HCT116 (cell line): Measurements from ENCODE around the gene PDE4D. TPM values are rescaled to one million over a fixed set of nuclear protein-coding genes. Genes with fewer than 3 reads are reported as not detected.

Experiments
- ATAC-seq: fragments of 200-7000 bp; cut with Tn5 transposase; 2 replicates; pipeline ENCODE4 v1.9.1; 2020; ENCODE audit warnings: mild to moderate bottlenecking, moderate library complexity
- BruUV-seq: library from RNA; stranded (reverse); fragments of 400-500 nt; replicated peaks from 2 replicates; lab custom pipeline; 2021; lab: Mats Ljungman, UMichigan
- CTCF ChIA-PET: fragments of 300-600 bp; sonication (Branson Sonifier 250); formaldehyde crosslinking; loops from one replicate; lab custom pipeline; 2021; ENCODE audit warnings: antibody characterized with exemption; lab: Charles Lee
- POLR2A ChIA-PET: fragments of 300-600, 350-600 bp; sonication (Branson Sonifier 250); formaldehyde crosslinking; loops from one replicate; lab custom pipeline; 2021; ENCODE audit warnings: antibody characterized with exemption; lab: Charles Lee
- RAD21 ChIA-PET, 2 experiments: fragments of 300-600 bp; sonication (Branson Sonifier 250); formaldehyde crosslinking; loops; one replicate each; lab custom pipeline; 2023; ENCODE audit warnings: low total read pairs in 2 of 2; ENCODE audit not compliant: uncharacterized antibody in 2 of 2, unreplicated experiment in 2 of 2, low non-redundant PET in 1 of 2; lab: Charles Lee
- DNase-seq: peaks from one replicate; pipeline ENCODE4 v3.0.0-alpha.2; 2010; ENCODE audit warnings: low read depth, low spot score
- H2AFZ ChIP-seq: fragments of 200-600 bp; shearing (Covaris generic), sonication (generic); 2 replicates; pipeline ENCODE4 v1.6.1; 2017; ENCODE audit warnings: low read depth, mixed run types, mixed read lengths, antibody characterized with exemption, low read length; ENCODE audit not compliant: poor library complexity, severe bottlenecking
- H3K27ac ChIP-seq: 2 replicates; pipeline ENCODE4 v1.5.1; 2012; ENCODE audit warnings: low read depth, low read length
- H3K27me3 ChIP-seq: fragments of 200-600 bp; sonication (generic); 2 replicates; pipeline ENCODE4 v1.6.1; 2016; ENCODE audit warnings: mixed run types, low read length, mixed read lengths; ENCODE audit not compliant: insufficient read depth
- H3K36me3 ChIP-seq, 2 experiments: fragments of 200-500 bp in 1 of 2; fragments of 200-600 bp in 1 of 2; sonication (Bioruptor generic) in 1 of 2; sonication (generic) in 1 of 2; 2 replicates each; pipeline versions ENCODE4 v1.5.1 to v1.6.1; 2014 to 2016; ENCODE audit warnings: low read length in 2 of 2, inconsistent platforms in 1 of 2, mixed read lengths in 1 of 2, mixed run types in 1 of 2; ENCODE audit not compliant: insufficient read depth in 2 of 2, control insufficient read depth in 1 of 2
- H3K4me1 ChIP-seq, 2 experiments: fragments of 200-600 bp in 1 of 2; sonication (generic) in 1 of 2; 2 replicates each; pipeline versions ENCODE4 v1.5.1 to v1.6.1; 2012 to 2017; ENCODE audit warnings: low read length in 2 of 2, inconsistent platforms in 1 of 2, mild to moderate bottlenecking in 1 of 2, mixed read lengths in 1 of 2, mixed run types in 1 of 2, moderate library complexity in 1 of 2; ENCODE audit not compliant: insufficient read depth in 2 of 2, control insufficient read depth in 1 of 2
- H3K4me2 ChIP-seq: fragments of 200-600 bp; sonication (generic); 2 replicates; pipeline ENCODE4 v1.6.1; 2017; ENCODE audit warnings: mixed run types, low read length, mixed read lengths
- H3K4me3 ChIP-seq, 2 experiments: fragments of 200-600 bp in 1 of 2; sonication (generic) in 1 of 2; replicated peaks in 1 of 2; 2 replicates each; pipeline ENCODE4 v1.5.1; 2011 to 2016; ENCODE audit warnings: low read length in 2 of 2, control low read depth in 1 of 2, low read depth in 1 of 2, mild to moderate bottlenecking in 1 of 2, mixed read lengths in 1 of 2, mixed run types in 1 of 2
- H3K79me2 ChIP-seq: fragments of 200-600 bp; sonication (generic); 2 replicates; pipeline ENCODE4 v1.6.1; 2017; ENCODE audit warnings: mild to moderate bottlenecking, mixed run types, low read length, moderate library complexity, mixed read lengths; ENCODE audit not compliant: insufficient read depth
- H3K9ac ChIP-seq: fragments of 200-600 bp; sonication (generic); 2 replicates; pipeline ENCODE4 v1.6.1; 2016; ENCODE audit warnings: low read length, mixed read lengths
- H3K9me2 ChIP-seq: fragments of 200-600 bp; sonication (generic), shearing (Covaris generic); 2 replicates; pipeline ENCODE4 v1.6.1; 2017; ENCODE audit warnings: mixed run types, mild to moderate bottlenecking, moderate library complexity; ENCODE audit not compliant: insufficient read depth
- H3K9me3 ChIP-seq, 2 experiments: fragments of 200-500 bp in 1 of 2; fragments of 200-600 bp in 1 of 2; sonication (Bioruptor generic) in 1 of 2; sonication (generic) in 1 of 2; 2 replicates each; pipeline ENCODE4 v1.6.1; 2014 to 2017; ENCODE audit warnings: low read length in 2 of 2, mixed read lengths in 2 of 2, inconsistent platforms in 1 of 2, low read depth in 1 of 2, mild to moderate bottlenecking in 1 of 2, mixed run types in 1 of 2, moderate library complexity in 1 of 2; ENCODE audit not compliant: control insufficient read depth in 1 of 2, insufficient read depth in 1 of 2
- H4K20me1 ChIP-seq: fragments of 200-600 bp; sonication (generic), shearing (Covaris generic); 2 replicates; pipeline ENCODE4 v1.6.1; 2017; ENCODE audit warnings: mixed run types, mild to moderate bottlenecking, moderate library complexity; ENCODE audit not compliant: insufficient read depth
- CEBPB ChIP-seq: IDR thresholded peaks from 2 replicates; pipeline ENCODE4 v1.6.1; 2012; ENCODE audit warnings: low read depth
- EGR1 ChIP-seq: IDR thresholded peaks from 2 replicates; pipeline ENCODE4 v1.6.1; 2012; ENCODE audit warnings: low read depth
- ELF1 ChIP-seq: IDR thresholded peaks from 2 replicates; pipeline ENCODE4 v1.6.1; 2012; ENCODE audit warnings: low read depth, borderline replicate concordance
- FOSL1 ChIP-seq: IDR thresholded peaks from 2 replicates; pipeline ENCODE4 v1.6.1; 2012; ENCODE audit warnings: low read depth
- JUND ChIP-seq: IDR thresholded peaks from 2 replicates; pipeline ENCODE4 v1.6.1; 2012
- POLR2A ChIP-seq: IDR thresholded peaks from 2 replicates; pipeline ENCODE4 v1.7.0; 2011; ENCODE audit warnings: borderline replicate concordance; ENCODE audit not compliant: insufficient read depth, insufficient read length; ENCODE audit errors: extremely low read depth
- POLR2AphosphoS5 ChIP-seq: IDR thresholded peaks from 2 replicates; pipeline ENCODE4 v1.6.1; 2011; ENCODE audit warnings: mild to moderate bottlenecking, low read depth, low read length, moderate library complexity
- RAD21 ChIP-seq: IDR thresholded peaks from 2 replicates; pipeline ENCODE4 v1.6.1; 2012; ENCODE audit warnings: low read depth, mild to moderate bottlenecking
- SIN3A ChIP-seq: IDR thresholded peaks from 2 replicates; pipeline ENCODE4 v1.6.1; 2012; ENCODE audit warnings: low read depth
- SP1 ChIP-seq: IDR thresholded peaks from 2 replicates; pipeline ENCODE4 v1.6.1; 2012; ENCODE audit warnings: low read depth
- SRF ChIP-seq: IDR thresholded peaks from 2 replicates; pipeline ENCODE4 v1.6.1; 2012; ENCODE audit warnings: low read depth
- TCF7L2 ChIP-seq: IDR thresholded peaks from 2 replicates; pipeline ENCODE4 v1.7.0; 2011; ENCODE audit warnings: borderline replicate concordance, inconsistent platforms; ENCODE audit not compliant: insufficient read depth, insufficient read length; ENCODE audit errors: extremely low read depth
- ZFX ChIP-seq: fragments of 450-650 bp; IDR thresholded peaks from 2 replicates; pipeline ENCODE4 v1.6.1; 2017
- ZNF274 ChIP-seq: fragments of 200-500 bp; sonication (Bioruptor generic); IDR thresholded peaks from 2 replicates; pipeline ENCODE4 v1.6.1; 2014; ENCODE audit warnings: mild to moderate bottlenecking, low read depth, low read length, inconsistent platforms
- intact Hi-C: fragments of 100-400 bp; cut with micrococcal nuclease; formaldehyde crosslinking; loops from 2 replicates; pipeline ENCODE4 v1.10.0; 2022
- total RNA-seq: library from RNA; stranded (reverse); gene quantifications from one replicate; pipeline ENCODE4 v1.2.1, GENCODE V29; 2021; ENCODE audit not compliant: unreplicated experiment
- TF ChIP-seq, protein P1 (sequence below): IDR thresholded peaks from 2 replicates; pipeline ENCODE4 v1.6.1; 2011; ENCODE audit warnings: mild to moderate bottlenecking, low read length, moderate library complexity; ENCODE audit not compliant: insufficient replicate concordance; ENCODE audit errors: extremely low read depth
- TF ChIP-seq, protein P2 (sequence below): IDR thresholded peaks from 2 replicates; pipeline ENCODE4 v1.6.1; 2012; ENCODE audit warnings: low read depth
- TF ChIP-seq, protein P3 (sequence below): IDR thresholded peaks from 2 replicates; pipeline ENCODE4 v1.6.1; 2012

The PDE4D gene
- total RNA-seq, 1 experiment from 2014 or later, result 1.1 TPM

DNA sequence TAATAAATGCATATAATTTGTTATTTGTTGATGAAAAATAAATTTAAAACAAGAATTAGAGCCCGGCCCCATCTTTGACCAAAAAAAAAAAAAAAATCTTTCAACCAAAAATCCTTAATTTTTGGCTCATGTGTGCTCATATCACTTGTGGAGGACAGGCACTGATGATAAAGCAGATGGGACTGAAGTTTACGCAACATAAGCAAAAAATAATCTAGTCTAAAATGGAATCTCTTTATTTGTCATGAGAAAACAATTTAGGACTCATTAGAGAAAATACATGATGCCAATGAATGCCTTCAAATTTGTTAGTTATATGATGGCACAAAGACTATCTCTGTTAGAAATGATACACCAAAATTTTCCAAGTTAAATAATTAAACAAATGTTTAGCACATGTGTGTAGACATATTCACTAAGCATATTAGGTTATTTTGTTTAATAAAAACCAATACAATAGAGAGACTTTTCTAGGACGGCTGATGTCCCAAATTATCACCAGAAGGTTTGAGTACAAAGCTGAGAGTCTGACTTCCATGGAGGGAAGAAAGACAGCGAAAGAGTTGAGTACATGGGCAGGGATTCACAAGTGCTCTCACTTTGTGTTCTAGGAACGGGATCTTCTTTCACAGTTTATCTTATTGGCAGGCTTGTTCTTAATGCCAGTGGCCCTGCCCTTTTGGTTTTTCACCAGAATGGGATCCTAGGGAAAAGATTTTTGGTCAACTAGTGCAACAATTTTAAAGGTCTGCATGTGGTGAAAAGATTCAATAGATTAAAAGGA, 689.2 kb downstream of the PDE4D start:
- POLR2A ChIA-PET, result no interaction called here

More for the DNA sequence above, 689.2 kb downstream of the PDE4D start:
- no peak overlapping the region for H3K4me2 ChIP-seq
- ChIA-PET CTCF (no interaction called here), RAD21 (no interaction called here)
- TF ChIP-seq CEBPB (no peak), ELF1 (no peak), SIN3A (no peak), SRF (no peak), RAD21 (no peak), POLR2AphosphoS5 (no peak), JUND (no peak), EGR1 (no peak), POLR2A (no peak), TCF7L2 (no peak), FOSL1 (no peak), SP1 (no peak), ZFX (no peak), ZNF274 (no peak)
- TF ChIP-seq, protein P1, sequence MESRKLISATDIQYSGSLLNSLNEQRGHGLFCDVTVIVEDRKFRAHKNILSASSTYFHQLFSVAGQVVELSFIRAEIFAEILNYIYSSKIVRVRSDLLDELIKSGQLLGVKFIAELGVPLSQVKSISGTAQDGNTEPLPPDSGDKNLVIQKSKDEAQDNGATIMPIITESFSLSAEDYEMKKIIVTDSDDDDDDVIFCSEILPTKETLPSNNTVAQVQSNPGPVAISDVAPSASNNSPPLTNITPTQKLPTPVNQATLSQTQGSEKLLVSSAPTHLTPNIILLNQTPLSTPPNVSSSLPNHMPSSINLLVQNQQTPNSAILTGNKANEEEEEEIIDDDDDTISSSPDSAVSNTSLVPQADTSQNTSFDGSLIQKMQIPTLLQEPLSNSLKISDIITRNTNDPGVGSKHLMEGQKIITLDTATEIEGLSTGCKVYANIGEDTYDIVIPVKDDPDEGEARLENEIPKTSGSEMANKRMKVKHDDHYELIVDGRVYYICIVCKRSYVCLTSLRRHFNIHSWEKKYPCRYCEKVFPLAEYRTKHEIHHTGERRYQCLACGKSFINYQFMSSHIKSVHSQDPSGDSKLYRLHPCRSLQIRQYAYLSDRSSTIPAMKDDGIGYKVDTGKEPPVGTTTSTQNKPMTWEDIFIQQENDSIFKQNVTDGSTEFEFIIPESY, result no peak
- TF ChIP-seq, protein P2, sequence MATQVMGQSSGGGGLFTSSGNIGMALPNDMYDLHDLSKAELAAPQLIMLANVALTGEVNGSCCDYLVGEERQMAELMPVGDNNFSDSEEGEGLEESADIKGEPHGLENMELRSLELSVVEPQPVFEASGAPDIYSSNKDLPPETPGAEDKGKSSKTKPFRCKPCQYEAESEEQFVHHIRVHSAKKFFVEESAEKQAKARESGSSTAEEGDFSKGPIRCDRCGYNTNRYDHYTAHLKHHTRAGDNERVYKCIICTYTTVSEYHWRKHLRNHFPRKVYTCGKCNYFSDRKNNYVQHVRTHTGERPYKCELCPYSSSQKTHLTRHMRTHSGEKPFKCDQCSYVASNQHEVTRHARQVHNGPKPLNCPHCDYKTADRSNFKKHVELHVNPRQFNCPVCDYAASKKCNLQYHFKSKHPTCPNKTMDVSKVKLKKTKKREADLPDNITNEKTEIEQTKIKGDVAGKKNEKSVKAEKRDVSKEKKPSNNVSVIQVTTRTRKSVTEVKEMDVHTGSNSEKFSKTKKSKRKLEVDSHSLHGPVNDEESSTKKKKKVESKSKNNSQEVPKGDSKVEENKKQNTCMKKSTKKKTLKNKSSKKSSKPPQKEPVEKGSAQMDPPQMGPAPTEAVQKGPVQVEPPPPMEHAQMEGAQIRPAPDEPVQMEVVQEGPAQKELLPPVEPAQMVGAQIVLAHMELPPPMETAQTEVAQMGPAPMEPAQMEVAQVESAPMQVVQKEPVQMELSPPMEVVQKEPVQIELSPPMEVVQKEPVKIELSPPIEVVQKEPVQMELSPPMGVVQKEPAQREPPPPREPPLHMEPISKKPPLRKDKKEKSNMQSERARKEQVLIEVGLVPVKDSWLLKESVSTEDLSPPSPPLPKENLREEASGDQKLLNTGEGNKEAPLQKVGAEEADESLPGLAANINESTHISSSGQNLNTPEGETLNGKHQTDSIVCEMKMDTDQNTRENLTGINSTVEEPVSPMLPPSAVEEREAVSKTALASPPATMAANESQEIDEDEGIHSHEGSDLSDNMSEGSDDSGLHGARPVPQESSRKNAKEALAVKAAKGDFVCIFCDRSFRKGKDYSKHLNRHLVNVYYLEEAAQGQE, result no peak
- TF ChIP-seq, protein P3, sequence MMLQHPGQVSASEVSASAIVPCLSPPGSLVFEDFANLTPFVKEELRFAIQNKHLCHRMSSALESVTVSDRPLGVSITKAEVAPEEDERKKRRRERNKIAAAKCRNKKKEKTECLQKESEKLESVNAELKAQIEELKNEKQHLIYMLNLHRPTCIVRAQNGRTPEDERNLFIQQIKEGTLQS, result no peak
- TF ChIP-seq, all 23 proteins: peak for 0
- peaks cover 6% of the 10 kb centered on the region for H3K27me3 ChIP-seq
- intact Hi-C loops, result no loop called here
- no peaks in the 10 kb centered on the region for H4K20me1 ChIP-seq
- H3K4me1 ChIP-seq, result no peaks in the 10 kb centered on the region
- no peak overlapping the region for H2AFZ ChIP-seq
- ATAC-seq, result no peak
- H3K27ac ChIP-seq, result no peak overlapping the region
- H3K36me3 ChIP-seq, result no peaks in the 10 kb centered on the region
- no TSS peak for BruUV-seq
- H3K4me3 ChIP-seq, result no peak overlapping the region
- H3K9ac ChIP-seq, result no peak overlapping the region
- no peaks in the 10 kb centered on the region for H3K79me2 ChIP-seq
- no peak for DNase-seq
- peaks cover 0 to 3% of the 10 kb centered on the region in 2 experiments; a peak in 1 of 4 replicates for H3K9me3 ChIP-seq
- no peaks in the 10 kb centered on the region for H3K9me2 ChIP-seq
